Measurements from ENCODE around the gene RNF8.
"Not testable (repeated sequence)": the region's sequence is repeated elsewhere in the genome, so short reads cannot be mapped to it uniquely, and the experiment has no call there.

Gene RNF8

GRCh38 chr6:37353761-37354525, at the start of gene RNF8:
TSS of gene RNF8 (plus strand) at chr6:37353983. CDS start at chr6:37354165, 182 bp downstream.
- peak; percentile 73 to 83 for DNase-seq

- DNase-seq, result no peak
Observed at GRCh38 chr6:37304766-37305165, 49.0 kb upstream of the RNF8 start.

GRCh38 chr6:37305841-37306425, 47.9 kb upstream of the RNF8 start:
- no peak for DNase-seq

- DNase-seq, result no peak
Observed at GRCh38 chr6:37306624-37307222, 47.1 kb upstream of the RNF8 start.

GRCh38 chr6:37307484-37307883, 46.3 kb upstream of the RNF8 start:
- DNase-seq, result not testable (repeated sequence)

GRCh38 chr6:37308069-37308815, 45.5 kb upstream of the RNF8 start:
- DNase-seq, result no peak

GRCh38 chr6:37309046-37309445, 44.7 kb upstream of the RNF8 start:
- no peak for DNase-seq

GRCh38 chr6:37309692-37310091, 44.1 kb upstream of the RNF8 start:
- DNase-seq, result no peak

GRCh38 chr6:37310966-37311365, 42.8 kb upstream of the RNF8 start:
- DNase-seq, result no peak

GRCh38 chr6:37311741-37312473, 41.9 kb upstream of the RNF8 start:
- DNase-seq, result no peak

- no peak for DNase-seq
Observed at GRCh38 chr6:37313723-37314486, 39.9 kb upstream of the RNF8 start.

GRCh38 chr6:37314487-37315156, 39.2 kb upstream of the RNF8 start:
- DNase-seq, result peak in 1 of 2 donors; percentile 17

- DNase-seq, result no peak
Observed at GRCh38 chr6:37315157-37315515, 38.6 kb upstream of the RNF8 start.

GRCh38 chr6:37316071-37316470, 37.7 kb upstream of the RNF8 start:
- DNase-seq, result no peak

GRCh38 chr6:37317312-37318038, 36.3 kb upstream of the RNF8 start:
- DNase-seq, result no peak

- DNase-seq, result no peak
Observed at GRCh38 chr6:37319156-37319555, 34.6 kb upstream of the RNF8 start.

GRCh38 chr6:37319856-37320480, 33.8 kb upstream of the RNF8 start:
- no peak for DNase-seq

- DNase-seq, result no peak
Observed at GRCh38 chr6:37320646-37321045, 33.1 kb upstream of the RNF8 start.

- DNase-seq, result no peak
Observed at GRCh38 chr6:37321101-37321500, 32.7 kb upstream of the RNF8 start.

All from hippocampal formation (tissue), 2 donors.